ENCODE measurements around the gene MYL5. TPM values are rescaled to one million over a fixed set of nuclear protein-coding genes. Genes with fewer than 3 reads are reported as not detected.

MYL5 gene
- total and polyA plus RNA-seq, 2 of the 13 experiments (the other 11 are each of a cell fraction or from before 2014, with no cell fraction given), result 6.5 to 16.0 TPM

- TF ChIP-seq ZNF318 (CRISPR knock-in tag; IDR thresholded peaks at IDR 0.05), result no peak; the same call in 1 of the 2 replicates
- no peak for TF ChIP-seq POGZ (CRISPR knock-in tag; IDR thresholded peaks at IDR 0.05)
- no peak for TF ChIP-seq ELK4 (CRISPR knock-in tag; IDR thresholded peaks at IDR 0.05; ENCODE audit: borderline replicate concordance)
- TF ChIP-seq ZBTB20 (CRISPR knock-in tag; IDR thresholded peaks at IDR 0.05; ENCODE audit: borderline replicate concordance, low read depth), result no peak
- TF ChIP-seq GTF2F1 (IDR thresholded peaks at IDR 0.05; ENCODE audit: low read length), result no peak
- TF ChIP-seq MBD4 (IDR thresholded peaks at IDR 0.05; ENCODE audit: borderline replicate concordance, low read length), result no peak
- TF ChIP-seq PPARG (CRISPR knock-in tag; conservative IDR thresholded peaks at IDR 0.05), result no peak
- no peak for TF ChIP-seq ZNF253 (CRISPR knock-in tag; IDR thresholded peaks at IDR 0.05; ENCODE audit: borderline replicate concordance)
- no peak for TF ChIP-seq PRDM10 (CRISPR knock-in tag; IDR thresholded peaks at IDR 0.05; ENCODE audit: low read depth)
- TF ChIP-seq ZNF615 (CRISPR knock-in tag; IDR thresholded peaks at IDR 0.05; ENCODE audit: borderline replicate concordance), result no peak
- no peak for TF ChIP-seq SNAPC5 (CRISPR knock-in tag; IDR thresholded peaks at IDR 0.05; ENCODE audit: borderline replicate concordance)
- no peak for TF ChIP-seq ETV5 (CRISPR knock-in tag; IDR thresholded peaks at IDR 0.05; ENCODE audit: borderline replicate concordance)
- no peak for TF ChIP-seq REPIN1 (CRISPR knock-in tag; IDR thresholded peaks at IDR 0.05; ENCODE audit: borderline replicate concordance, low read depth)
- no peak for TF ChIP-seq PAX8 (CRISPR knock-in tag; IDR thresholded peaks at IDR 0.05; ENCODE audit: borderline replicate concordance)
Observed at GRCh38 chr4:705278-706082, 31.1 kb downstream of the MYL5 start, which contains the start of gene PCGF3 (continued).
